OCI-LY3 (cell line): ENCODE data around the gene TPI1.

Experiments used
- EZH2phosphoT487 ChIP-seq: fragments of 200-600 bp; shearing (Covaris generic); IDR thresholded peaks from 2 replicates; pipeline ENCODE4 v1.6.1; 2018; ENCODE audit warnings: antibody characterized with exemption, mixed run types, low read depth
- TF ChIP-seq, protein P1 (sequence below): fragments of 200-600, 300-600 bp; sonication (generic); IDR thresholded peaks from 2 replicates; pipeline ENCODE4 v1.5.1; 2014; ENCODE audit warnings: antibody characterized with exemption, low read length, low read depth

DNA sequence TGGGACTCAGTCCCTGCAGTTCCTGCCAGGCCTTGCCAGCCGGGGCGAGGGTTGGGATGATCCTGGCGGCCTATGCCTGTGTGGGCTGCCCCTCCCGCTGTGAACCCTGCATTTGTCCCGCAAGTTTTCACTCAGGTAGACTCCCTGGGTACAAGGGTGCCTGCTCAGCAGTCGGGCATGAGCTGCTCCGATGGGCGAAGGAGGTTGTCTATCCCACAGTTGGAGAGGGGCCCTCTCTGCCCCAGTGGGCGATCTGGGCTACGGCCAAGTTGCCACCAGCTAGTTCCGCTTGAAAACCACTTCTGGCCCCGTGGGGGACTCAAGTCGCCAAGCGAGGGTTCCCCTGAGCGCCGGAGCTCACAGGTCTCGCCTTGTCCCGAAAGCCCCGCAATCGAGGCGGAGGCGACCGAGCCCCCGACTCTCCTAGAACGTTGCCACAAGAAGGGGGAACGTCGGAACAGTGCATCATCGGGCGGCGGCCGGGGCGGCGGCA is 365 bp upstream of the TPI1 start:
- TF ChIP-seq, protein P1, sequence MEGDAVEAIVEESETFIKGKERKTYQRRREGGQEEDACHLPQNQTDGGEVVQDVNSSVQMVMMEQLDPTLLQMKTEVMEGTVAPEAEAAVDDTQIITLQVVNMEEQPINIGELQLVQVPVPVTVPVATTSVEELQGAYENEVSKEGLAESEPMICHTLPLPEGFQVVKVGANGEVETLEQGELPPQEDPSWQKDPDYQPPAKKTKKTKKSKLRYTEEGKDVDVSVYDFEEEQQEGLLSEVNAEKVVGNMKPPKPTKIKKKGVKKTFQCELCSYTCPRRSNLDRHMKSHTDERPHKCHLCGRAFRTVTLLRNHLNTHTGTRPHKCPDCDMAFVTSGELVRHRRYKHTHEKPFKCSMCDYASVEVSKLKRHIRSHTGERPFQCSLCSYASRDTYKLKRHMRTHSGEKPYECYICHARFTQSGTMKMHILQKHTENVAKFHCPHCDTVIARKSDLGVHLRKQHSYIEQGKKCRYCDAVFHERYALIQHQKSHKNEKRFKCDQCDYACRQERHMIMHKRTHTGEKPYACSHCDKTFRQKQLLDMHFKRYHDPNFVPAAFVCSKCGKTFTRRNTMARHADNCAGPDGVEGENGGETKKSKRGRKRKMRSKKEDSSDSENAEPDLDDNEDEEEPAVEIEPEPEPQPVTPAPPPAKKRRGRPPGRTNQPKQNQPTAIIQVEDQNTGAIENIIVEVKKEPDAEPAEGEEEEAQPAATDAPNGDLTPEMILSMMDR, result no peak
- no peak for TF ChIP-seq EZH2phosphoT487
